AG04449 (cell line): ENCODE results near the gene SMARCA4.

ENCODE experiments used
- CTCF ChIA-PET: fragments of 350-600 bp; formaldehyde crosslinking; extraction: SDS; loops from one replicate; lab custom pipeline; 2021; ENCODE audit warnings: antibody characterized with exemption; lab: Yijun Ruan, JAX
- POLR2A ChIA-PET: fragments of 400-600, 350-600 bp; formaldehyde crosslinking; extraction: SDS; loops from one replicate; lab custom pipeline; 2020; ENCODE audit warnings: antibody characterized with exemption, inconsistent platforms; lab: Yijun Ruan, JAX
- DNase-seq: peaks from one replicate; pipeline ENCODE4 v3.0.0-alpha.2; 2010; ENCODE audit warnings: low read depth, low spot score
- H3K4me3 ChIP-seq: 2 replicates; pipeline ENCODE4 v1.5.1; 2011; ENCODE audit warnings: low read depth, mild to moderate bottlenecking, control low read depth, low read length
- CTCF ChIP-seq: IDR thresholded peaks from one replicate; pipeline ENCODE4 v1.5.1; 2011; ENCODE audit warnings: mild to moderate bottlenecking, moderate library complexity, low read length, control low read depth, inconsistent platforms; ENCODE audit not compliant: insufficient read depth; ENCODE audit errors: missing control alignments

Gene SMARCA4

GRCh38 chr19:11054628-11055027, 93.8 kb downstream of the SMARCA4 start:
- no peak for TF ChIP-seq CTCF
- DNase-seq = no peak
- ChIA-PET CTCF (interaction anchor here (0.6 to 1.9 kb wide), 3 partner anchors 14 to 25 kb away, joined by 3 to 5 read pairs (median 4); no protein-coding TSS in a partner anchor), POLR2A (no interaction called here)
- no peak overlapping the region for H3K4me3 ChIP-seq

- POLR2A ChIA-PET = no interaction called here
- CTCF ChIA-PET = interaction anchor here (0.8 kb wide), 1 partner anchor 145 kb away, joined by 3 read pairs; no protein-coding TSS in a partner anchor
- DNase-seq = no peak
- H3K4me3 ChIP-seq = no peak overlapping the region
- TF ChIP-seq CTCF = no peak
These were observed 97.6 kb downstream of the SMARCA4 start for GRCh38 chr19:11058246-11059030.

DNA sequence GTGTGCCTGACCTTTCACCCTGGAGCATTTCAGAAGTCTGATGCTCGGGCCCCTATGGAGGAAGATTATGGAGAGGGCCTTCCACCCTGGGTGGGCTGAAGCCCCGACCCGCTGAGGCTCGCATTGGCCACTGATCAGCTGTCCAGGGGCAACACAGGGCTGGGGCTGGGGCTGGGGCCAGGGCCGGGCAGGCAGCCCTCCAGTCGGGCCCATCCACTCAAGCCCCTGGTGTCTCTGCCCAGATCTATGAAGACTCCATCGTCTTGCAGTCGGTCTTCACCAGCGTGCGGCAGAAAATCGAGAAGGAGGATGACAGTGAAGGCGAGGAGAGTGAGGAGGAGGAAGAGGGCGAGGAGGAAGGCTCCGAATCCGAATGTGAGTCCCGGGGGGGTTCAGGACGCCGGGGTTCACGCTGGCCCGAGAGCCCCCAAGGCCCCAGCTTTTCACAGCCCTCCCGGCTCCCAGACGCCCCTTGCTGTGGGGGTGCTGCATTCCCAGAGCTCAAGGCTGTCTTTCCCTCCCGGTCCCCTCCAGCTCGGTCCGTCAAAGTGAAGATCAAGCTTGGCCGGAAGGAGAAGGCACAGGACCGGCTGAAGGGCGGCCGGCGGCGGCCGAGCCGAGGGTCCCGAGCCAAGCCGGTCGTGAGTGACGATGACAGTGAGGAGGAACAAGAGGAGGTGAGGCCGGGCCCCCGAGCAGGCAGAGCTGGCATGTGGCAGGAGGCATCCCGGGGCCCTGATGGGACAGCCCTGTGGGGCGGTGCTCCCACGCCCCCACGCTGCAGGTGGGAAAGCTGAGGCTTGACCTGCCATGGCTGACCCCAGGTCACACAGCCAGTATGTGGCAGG, 98.9 kb downstream of the SMARCA4 start:
- DNase-seq = no peak
- CTCF ChIA-PET = no interaction called here
- POLR2A ChIA-PET = interaction anchor here (0.6 kb wide), 1 partner anchor 11 kb away, joined by 5 read pairs; no protein-coding TSS in a partner anchor
- no peak overlapping the region for H3K4me3 ChIP-seq
- TF ChIP-seq CTCF = no peak

DNA sequence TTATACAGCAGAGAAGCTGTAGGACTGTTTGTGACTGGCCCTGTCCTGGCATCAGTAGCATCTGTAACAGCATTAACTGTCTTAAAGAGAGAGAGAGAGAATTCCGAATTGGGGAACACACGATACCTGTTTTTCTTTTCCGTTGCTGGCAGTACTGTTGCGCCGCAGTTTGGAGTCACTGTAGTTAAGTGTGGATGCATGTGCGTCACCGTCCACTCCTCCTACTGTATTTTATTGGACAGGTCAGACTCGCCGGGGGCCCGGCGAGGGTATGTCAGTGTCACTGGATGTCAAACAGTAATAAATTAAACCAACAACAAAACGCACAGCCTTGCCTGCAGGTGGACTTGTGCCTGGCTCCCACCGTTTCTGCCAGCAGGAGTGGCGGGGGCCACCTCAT, 101.1 kb downstream of the SMARCA4 start:
- CTCF ChIA-PET = no interaction called here
- POLR2A ChIA-PET = no interaction called here
- no peak for DNase-seq
- H3K4me3 ChIP-seq = no peak overlapping the region
- TF ChIP-seq CTCF = no peak

GRCh38 chr19:11063434-11063833, 102.6 kb downstream of the SMARCA4 start:
- ChIA-PET CTCF (interaction anchor here (1.0 to 1.4 kb wide), 3 partner anchors 25 to 62 kb away, joined by 3 to 10 read pairs (median 6); no protein-coding TSS in a partner anchor), POLR2A (no interaction called here)
- no peak overlapping the region for H3K4me3 ChIP-seq
- no peak for TF ChIP-seq CTCF
- DNase-seq = no peak
